IPS-18a (cell line): ENCODE measurements around the gene TMEM253.

Source experiments
- H3K27ac ChIP-seq: one replicate; pipeline ENCODE4 v1.5.1; 2013; ENCODE audit warnings: low read length
- H3K27me3 ChIP-seq: one replicate; pipeline ENCODE4 v1.6.1; 2013; ENCODE audit warnings: mild to moderate bottlenecking, low read length; ENCODE audit not compliant: control insufficient read depth, insufficient read depth
- H3K36me3 ChIP-seq: one replicate; pipeline ENCODE4 v1.6.1; 2013; ENCODE audit warnings: low read depth, low read length; ENCODE audit not compliant: control insufficient read depth
- H3K4me1 ChIP-seq: one replicate; pipeline ENCODE4 v1.6.1; 2013; ENCODE audit warnings: low read depth, low read length; ENCODE audit not compliant: control insufficient read depth
- H3K4me3 ChIP-seq: one replicate; pipeline ENCODE4 v1.5.1; 2013; ENCODE audit warnings: low read length
- H3K9ac ChIP-seq: one replicate; pipeline ENCODE4 v1.6.1; 2013; ENCODE audit warnings: mild to moderate bottlenecking, low read length, moderate library complexity
- H3K9me3 ChIP-seq: one replicate; pipeline ENCODE4 v1.6.1; 2013; ENCODE audit warnings: low read depth, low read length; ENCODE audit not compliant: control insufficient read depth

The TMEM253 gene

GRCh38 chr14:21084998-21085853, 15.6 kb upstream of the TMEM253 start:
- Histone ChIP-seq H3K27ac (no peak overlapping the region), H3K4me1 (peaks cover 4% of the 10 kb centered on the region), H3K9ac (no peak overlapping the region), H3K27me3 (no peaks in the 10 kb centered on the region), H3K9me3 (no peaks in the 10 kb centered on the region), H3K4me3 (no peak overlapping the region), H3K36me3 (peaks cover 86% of the 10 kb centered on the region)

DNA sequence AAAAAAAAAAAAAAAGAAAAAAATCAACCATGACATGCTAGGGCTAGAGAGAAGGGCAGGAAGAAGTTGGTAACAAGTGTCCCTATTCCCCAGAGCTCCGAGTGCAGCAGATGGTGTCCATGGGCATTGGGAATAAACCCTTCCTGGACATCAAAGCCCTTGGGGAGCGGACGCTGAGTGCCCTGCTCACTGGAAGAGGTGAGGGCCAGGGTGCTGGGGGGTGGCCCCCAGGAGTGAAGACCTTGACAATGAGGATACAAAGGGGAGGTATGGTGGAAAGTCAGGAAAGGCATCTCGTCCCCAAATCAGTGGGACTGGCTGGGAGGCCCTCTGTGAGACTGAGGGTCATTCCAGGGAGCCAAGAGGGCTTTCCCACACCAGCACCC, 14.0 kb upstream of the TMEM253 start:
- H3K27ac ChIP-seq: peak overlapping the region; percentile 9
- H3K36me3 ChIP-seq: peaks cover 81% of the 10 kb centered on the region
- no peaks in the 10 kb centered on the region for H3K9me3 ChIP-seq
- peak overlapping the region; percentile 21 for H3K9ac ChIP-seq
- H3K4me1 ChIP-seq: peaks cover 4% of the 10 kb centered on the region
- no peak overlapping the region for H3K4me3 ChIP-seq
- no peaks in the 10 kb centered on the region for H3K27me3 ChIP-seq

- peaks cover 4% of the 10 kb centered on the region for H3K4me1 ChIP-seq
- peak overlapping the region; percentile 41 for H3K9ac ChIP-seq
- H3K9me3 ChIP-seq: no peaks in the 10 kb centered on the region
Measured at GRCh38 chr14:21087294-21088091, 13.4 kb upstream of the TMEM253 start.

DNA sequence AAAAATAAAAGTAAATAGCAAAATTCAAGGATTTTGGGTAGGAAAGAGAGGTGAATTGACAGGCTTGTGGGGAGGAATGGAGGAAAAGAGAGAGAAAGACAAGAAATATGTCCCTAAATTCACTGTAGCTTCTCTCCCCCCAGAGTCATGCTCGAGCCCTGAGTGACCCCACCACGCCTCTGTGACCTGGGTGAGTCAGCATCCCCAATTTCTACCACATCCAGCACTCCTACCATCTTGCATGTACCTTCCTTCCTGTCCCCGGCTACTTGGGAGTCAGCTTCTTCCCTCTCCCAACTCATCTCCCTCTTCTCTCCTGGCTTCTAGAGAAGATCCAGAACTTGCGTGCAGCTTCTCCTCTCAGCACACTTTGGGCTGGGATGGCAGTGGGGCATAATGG, 12.2 kb upstream of the TMEM253 start:
- Histone ChIP-seq H3K27me3 (no peaks in the 10 kb centered on the region), H3K9ac (no peak overlapping the region), H3K9me3 (no peaks in the 10 kb centered on the region), H3K27ac (no peak overlapping the region), H3K4me3 (no peak overlapping the region), H3K4me1 (peaks cover 16% of the 10 kb centered on the region), H3K36me3 (peaks cover 70% of the 10 kb centered on the region)

More at GRCh38 chr14:21087294-21088091, 13.4 kb upstream of the TMEM253 start:
- H3K4me3 ChIP-seq: no peak overlapping the region
- H3K27me3 ChIP-seq: no peaks in the 10 kb centered on the region
- peak overlapping the region; percentile 57 for H3K27ac ChIP-seq
- H3K36me3 ChIP-seq: peaks cover 75% of the 10 kb centered on the region

DNA sequence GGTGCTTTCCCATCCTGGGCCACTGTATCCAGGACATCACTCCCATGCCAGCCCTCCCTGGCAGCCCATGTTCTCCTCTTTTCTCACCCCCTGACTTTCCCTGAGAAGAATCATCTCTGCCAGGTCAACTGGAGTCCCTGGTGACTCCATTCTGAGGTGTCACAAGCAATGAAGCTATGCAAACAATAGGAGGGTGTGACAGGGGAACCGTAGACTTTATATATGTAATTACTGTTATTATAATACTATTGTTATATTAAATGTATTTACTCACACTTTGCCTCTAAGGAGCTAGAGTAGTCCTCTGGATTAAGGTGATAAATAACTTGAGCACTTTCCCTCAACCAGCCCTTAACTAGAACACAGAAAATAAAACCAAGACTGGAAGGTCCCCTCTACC, 11.6 kb upstream of the TMEM253 start:
- no peaks in the 10 kb centered on the region for H3K27me3 ChIP-seq
- no peak overlapping the region for H3K4me3 ChIP-seq
- H3K9me3 ChIP-seq: no peaks in the 10 kb centered on the region
- H3K27ac ChIP-seq: peak overlapping the region; percentile 17
- no peak overlapping the region for H3K9ac ChIP-seq
- peaks cover 65% of the 10 kb centered on the region for H3K36me3 ChIP-seq
- peaks cover 18% of the 10 kb centered on the region for H3K4me1 ChIP-seq

GRCh38 chr14:21089877-21090193, 11.0 kb upstream of the TMEM253 start:
- Histone ChIP-seq H3K4me1 (peaks cover 20% of the 10 kb centered on the region), H3K36me3 (peaks cover 59% of the 10 kb centered on the region), H3K9me3 (no peaks in the 10 kb centered on the region), H3K4me3 (no peak overlapping the region), H3K27ac (no peak overlapping the region), H3K9ac (no peak overlapping the region), H3K27me3 (no peaks in the 10 kb centered on the region)

DNA sequence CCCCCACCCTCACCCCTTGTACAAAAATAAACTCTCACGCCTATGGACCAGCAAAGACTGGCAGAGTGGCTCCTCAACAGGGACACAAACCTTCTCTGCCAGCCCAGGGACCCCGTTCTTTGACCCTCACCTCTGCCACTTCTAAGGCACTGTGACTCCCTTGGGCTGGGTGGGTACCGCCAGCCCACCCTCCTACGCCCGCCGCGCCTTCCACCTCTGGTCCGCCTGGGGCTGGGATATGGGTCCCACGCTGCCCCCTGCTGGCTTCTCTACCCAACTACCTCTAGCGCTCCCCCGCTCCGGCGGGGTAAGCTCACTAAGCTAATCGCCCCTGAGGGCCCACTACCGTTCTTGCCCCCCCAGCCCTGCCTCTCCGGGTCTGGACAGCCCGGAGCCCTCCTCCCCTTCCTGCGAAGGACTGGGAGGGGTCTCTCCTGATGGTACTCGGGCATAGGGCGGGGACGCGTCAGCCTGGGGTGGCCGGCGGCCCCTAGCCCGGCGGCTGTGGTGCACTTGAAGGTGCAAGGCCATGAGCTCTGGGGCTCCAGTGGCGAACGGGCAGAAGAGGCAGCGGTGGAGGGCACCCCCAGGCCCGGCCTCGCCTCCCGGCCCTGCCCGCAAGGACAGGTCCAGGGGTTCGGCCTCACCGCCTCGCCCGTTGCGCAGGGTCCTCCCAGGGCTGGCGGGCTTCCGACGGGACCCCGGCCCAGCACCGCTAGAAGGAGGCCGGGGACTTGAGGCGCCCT, 10.5 kb upstream of the TMEM253 start:
- Histone ChIP-seq H3K4me3 (no peak overlapping the region), H3K27me3 (no peaks in the 10 kb centered on the region), H3K36me3 (peaks cover 54% of the 10 kb centered on the region), H3K27ac (no peak overlapping the region), H3K9ac (no peak overlapping the region), H3K9me3 (no peaks in the 10 kb centered on the region), H3K4me1 (peaks cover 25% of the 10 kb centered on the region)

DNA sequence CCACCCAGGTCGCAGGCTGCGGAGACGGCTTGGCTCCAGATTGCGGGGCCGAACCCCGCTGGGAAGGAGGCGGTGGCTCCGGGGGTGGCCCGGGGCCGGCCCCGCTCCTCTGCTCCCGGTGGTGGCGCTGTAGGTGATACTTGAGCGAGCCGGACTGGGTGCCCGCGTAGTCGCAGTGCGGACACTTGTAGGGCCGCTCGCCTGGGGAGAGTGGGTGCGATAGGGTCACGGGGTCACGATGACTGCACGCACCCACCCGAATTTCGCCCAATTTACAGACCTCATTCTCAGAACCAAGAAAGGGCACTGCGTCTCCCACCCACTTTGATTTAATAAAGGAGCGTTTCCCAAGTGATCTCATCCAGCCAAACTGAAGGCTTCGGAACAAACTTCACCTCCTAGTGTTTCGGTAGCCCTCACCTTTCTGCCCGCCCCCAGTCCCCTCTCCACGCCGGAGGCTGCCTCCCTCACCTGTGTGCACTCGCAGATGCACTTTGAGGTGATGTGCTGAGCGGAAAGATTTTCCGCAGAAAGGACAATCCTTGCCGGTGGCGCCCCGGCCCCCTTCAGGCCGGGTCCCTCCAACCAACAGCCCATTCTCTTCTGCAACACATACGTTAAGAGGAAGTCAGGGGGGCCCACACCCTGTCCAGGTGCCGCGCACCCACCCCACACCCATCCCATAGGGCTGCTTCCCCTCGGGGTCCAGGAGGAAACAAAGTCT, 9.8 kb upstream of the TMEM253 start:
- no peaks in the 10 kb centered on the region for H3K27me3 ChIP-seq
- H3K27ac ChIP-seq: no peak overlapping the region
- H3K9me3 ChIP-seq: no peaks in the 10 kb centered on the region
- peaks cover 30% of the 10 kb centered on the region for H3K4me1 ChIP-seq
- no peak overlapping the region for H3K9ac ChIP-seq
- H3K36me3 ChIP-seq: peaks cover 46% of the 10 kb centered on the region
- H3K4me3 ChIP-seq: no peak overlapping the region

- Histone ChIP-seq H3K4me1 (peaks cover 38% of the 10 kb centered on the region), H3K9me3 (no peaks in the 10 kb centered on the region), H3K9ac (no peak overlapping the region), H3K27ac (no peak overlapping the region), H3K4me3 (no peak overlapping the region), H3K27me3 (no peaks in the 10 kb centered on the region), H3K36me3 (peaks cover 39% of the 10 kb centered on the region)
Measured at GRCh38 chr14:21091821-21092272, 9.0 kb upstream of the TMEM253 start.

DNA sequence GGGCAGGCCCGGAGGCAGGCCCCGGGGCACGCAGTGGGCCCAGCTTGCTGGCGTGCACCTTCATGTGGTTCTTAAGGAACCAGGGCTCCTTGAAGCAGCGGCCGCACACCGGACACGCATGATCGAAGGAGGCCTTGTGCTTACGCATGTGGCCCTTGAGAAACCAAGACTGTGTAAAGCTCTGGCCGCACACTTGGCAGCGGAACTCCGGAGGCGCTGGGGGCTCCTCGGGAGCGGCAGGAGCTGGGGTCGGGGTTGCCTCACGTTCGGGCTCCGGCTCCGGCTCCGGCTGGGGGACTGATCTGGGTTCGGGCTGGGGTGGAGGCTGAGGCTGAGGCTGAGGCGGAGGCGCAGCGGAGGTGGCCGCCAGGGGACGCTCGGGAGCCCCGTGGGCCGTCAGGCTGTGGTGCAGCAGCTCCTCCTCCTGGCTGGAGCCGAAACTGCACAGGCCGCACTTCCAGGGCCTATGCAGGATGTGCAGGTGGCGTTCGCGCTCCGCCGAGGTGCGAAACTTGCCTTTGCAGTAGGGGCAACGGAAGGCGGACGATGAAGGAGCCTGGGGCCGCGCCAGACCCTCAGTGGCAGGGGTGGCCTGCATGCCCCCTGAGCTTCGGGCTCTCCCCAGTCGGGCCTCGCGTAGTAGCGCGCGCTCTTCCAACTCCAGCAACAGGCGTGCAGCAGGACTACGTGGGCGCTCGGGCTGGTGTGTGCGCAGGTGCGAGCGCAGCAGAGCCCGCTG, 8.4 kb upstream of the TMEM253 start:
- no peak overlapping the region for H3K27ac ChIP-seq
- H3K4me3 ChIP-seq: no peak overlapping the region

More for the DNA sequence above, 8.4 kb upstream of the TMEM253 start:
- H3K27me3 ChIP-seq: no peaks in the 10 kb centered on the region
- H3K36me3 ChIP-seq: peaks cover 36% of the 10 kb centered on the region
- H3K4me1 ChIP-seq: peaks cover 37% of the 10 kb centered on the region
- H3K9me3 ChIP-seq: no peaks in the 10 kb centered on the region
- no peak overlapping the region for H3K9ac ChIP-seq
